Measurements from ENCODE around the gene RHOH. TPM values are rescaled to one million over a fixed set of nuclear protein-coding genes. Genes with fewer than 3 reads are reported as not detected.

The RHOH gene
- polyA plus RNA-seq, 3 donors: 0.33 to 0.87 (median 0.67) TPM

DNA sequence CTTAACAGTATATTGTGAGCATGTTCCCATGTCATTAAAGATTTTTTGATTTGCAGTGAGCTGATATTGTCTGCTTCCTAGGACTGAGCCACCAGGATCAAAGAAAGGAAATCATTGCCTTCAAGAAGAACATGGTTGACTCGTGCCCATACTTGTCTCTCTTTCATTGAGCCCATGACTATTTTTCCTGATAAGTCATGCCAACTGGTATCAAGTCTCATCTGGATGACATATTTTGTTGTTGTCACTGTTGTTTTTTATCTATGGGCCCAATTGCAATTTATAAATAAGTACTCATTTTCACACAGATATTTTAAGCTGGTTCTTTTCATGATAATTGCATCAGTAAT lies 10.2 kb upstream of the RHOH start:
- no peak for DNase-seq (ENCODE audit: low read depth in 3 of 3, low spot score in 2 of 3)

DNA sequence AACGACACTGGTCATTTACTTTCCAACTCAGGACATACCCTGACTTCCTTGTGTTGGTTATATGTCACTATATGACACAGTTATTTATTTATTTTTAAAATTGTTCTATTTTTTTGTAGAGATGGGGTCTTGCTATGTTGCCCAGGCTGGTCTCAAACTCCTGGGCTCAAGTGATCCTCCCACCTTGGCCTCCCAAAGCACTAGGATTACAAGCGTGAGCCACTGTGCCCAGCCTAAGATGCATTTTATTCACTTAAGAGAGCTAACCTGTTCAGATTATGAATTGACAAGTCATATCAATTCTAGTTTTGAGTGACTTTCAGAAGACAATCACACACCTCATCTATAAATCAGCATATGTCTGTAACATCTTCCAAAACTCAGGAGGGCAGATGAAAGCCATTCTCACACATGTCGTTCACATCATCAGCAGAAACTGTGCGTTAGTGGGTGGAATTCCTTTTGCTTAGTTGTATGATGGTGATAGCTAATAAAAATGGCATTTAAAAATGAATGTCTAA lies 9.4 kb upstream of the RHOH start:
- no peak for DNase-seq (ENCODE audit: low read depth in 3 of 3, low spot score in 2 of 3)

DNA sequence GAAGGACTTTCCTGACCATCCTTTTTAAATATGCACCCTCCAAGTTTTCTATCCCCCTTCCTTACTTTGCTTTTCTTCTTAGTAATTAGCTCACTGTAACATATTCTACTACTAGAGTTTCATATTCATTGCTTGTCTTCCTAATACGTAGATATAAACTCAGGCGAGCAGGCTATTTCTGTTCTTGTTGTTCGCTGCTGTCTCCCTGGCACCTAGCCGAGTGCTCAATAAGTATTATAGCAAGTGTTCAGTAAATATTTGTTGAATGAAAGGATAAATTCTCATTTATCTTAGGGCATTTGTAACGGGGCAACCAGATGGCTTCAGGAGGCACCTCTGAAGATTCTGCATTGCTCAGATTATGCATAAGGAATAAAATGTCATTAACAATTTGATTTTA lies 6.8 kb upstream of the RHOH start:
- no peak for DNase-seq (ENCODE audit: low read depth in 3 of 3, low spot score in 2 of 3)

DNA sequence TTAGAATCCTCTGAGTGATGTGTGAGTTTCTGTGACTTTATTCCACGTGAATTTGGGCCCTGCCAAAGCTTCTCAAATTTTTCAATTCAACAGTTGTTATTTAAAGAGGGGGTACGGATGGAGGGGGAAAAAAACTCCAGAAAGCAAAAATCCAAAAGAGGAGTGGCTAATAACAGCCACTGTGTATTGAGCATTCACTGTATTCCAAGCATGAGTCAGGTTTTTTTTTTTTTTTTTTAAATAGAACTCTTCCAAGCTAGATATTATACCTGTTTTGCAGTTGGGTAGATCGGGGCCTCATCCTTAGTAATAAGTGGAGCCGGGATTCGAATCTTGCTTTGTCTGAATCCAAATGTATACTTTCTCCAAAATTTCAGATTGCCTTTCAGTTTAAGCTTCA lies 6.4 kb upstream of the RHOH start:
- DNase-seq (ENCODE audit: low read depth in 3 of 3, low spot score in 2 of 3): no peak

DNA sequence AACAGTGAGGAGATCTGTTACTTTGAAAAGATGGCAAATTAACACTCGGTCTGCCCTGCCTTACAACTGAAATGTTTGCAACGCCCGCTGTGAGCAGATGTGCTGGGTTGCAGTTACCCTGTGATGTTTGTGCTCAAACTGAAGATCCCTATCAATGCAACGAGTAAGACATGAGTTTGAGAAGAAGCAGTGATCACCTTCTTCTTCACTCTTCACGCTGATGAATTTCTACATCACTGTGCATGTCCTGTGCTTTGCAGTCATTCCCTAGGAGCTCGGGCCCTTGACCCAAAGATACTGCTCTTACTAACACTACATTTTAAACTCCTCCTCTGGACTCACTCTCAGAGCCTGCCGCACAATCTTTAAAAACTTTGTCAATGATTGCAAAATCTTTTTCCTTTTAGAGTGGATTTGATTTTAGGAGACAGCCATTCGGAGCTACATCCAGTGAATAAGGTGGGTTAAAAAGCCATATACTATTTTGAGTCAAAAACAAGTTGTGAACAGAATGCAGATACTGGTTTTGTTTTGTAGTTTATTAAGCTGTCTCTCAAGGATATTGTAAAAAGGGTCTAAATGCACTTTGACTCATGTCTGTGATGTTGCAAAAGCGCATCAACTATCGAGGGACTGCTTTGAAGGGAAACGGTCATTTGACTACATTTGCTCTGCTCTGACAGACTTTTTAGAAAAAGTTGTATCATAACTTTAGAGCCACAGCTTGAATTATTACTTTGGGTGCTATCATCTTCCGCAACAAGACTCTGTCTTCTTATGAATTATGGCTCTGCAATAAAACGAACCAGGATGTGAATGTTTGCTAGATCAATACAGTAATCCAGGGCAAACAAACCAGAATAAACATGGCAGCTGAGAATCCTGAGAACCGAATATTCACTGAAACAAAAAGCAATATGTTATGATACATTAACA lies 5.7 kb upstream of the RHOH start:
- no peak for DNase-seq (ENCODE audit: low read depth in 3 of 3, low spot score in 2 of 3)

DNA sequence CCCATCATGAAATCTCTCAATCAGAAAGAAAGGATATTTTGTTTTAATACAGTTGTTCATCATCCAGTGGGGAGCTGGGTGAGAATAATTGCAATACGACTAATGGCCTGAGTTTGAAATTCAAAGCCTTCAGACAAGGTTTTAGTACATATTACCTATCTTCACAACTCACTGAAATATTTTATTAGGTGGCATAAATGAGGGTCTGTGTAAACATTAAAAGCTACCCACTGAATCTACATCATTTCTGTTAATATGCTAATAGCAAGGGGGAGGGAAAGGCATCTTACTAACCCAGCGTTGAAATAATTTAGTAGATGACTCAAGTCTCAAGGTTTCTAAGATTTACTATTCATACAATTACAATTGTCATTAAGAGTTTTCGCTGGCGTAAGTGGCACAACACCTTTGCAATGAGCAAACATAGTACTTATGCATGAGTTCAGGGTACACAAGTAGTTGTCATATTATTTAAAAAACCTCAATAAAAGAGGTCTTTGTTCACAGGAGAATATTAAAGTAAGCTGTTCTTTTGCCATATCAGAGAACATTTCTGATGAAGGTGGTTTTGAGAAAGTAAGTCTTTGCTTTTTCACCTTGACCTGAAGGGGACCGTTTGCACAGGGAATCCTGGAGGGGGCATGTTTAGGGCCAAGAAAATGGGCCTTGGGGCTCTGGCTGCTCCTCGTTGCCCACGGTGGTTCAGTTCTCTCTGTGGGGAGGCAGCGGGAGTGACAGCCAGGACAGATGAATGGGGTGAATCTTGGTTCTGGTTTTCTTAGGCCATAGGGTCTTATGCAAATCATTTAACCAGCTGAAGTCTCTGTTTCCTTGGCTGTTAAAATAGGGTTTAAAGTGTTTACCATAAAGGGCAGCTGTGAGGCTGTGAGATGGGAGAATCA lies 4.5 kb upstream of the RHOH start:
- DNase-seq (ENCODE audit: low read depth in 3 of 3, low spot score in 2 of 3): no peak

DNA sequence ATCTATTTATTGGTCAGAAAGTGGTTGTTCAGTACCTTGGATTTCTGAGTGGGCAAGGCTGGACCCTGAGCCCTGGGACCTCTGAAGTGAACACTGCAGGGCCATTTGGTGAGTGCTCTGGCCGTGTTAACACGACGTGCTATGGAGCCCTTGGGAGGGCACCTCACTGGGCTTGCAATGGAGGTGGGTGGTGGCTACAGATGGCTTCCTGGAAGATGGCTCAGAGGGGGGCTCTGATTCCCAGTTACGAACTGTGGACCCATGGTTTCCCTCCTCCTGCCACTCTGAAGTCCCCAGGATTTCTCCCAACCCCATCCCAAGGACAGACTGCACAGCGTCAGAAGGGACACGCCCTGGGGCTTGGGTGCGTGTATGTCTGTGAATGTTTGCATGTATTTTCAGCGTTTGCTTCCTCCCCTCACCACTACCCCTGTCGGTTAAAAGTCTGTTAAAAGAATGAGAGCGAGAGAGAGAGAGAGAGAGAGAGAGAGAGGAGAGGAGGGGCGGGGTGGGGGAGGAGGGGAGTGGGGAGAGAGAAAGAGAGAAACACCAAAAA lies 3.7 kb upstream of the RHOH start:
- DNase-seq (ENCODE audit: low read depth in 3 of 3, low spot score in 2 of 3): no peak

DNA sequence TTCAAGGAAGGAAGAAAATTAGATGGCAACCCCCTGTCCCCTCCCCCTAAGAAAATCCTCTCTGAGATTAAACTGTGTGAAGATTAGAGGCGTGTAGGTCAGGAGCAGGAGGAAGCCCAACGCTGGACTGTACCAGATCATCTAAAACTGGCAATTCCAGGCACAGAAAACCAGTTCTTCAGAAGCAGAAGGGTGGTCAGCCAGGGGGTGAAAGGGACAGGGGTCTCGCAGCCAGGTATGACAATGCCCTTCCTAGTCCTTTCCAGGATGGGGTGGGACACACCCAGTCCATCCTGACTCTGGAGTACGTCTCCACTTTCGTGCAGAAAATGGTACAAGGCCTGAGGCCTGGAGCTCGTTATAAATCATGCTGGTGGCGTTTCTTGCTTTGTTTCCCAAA lies 3.3 kb upstream of the RHOH start:
- DNase-seq (ENCODE audit: low read depth in 3 of 3, low spot score in 2 of 3): no peak

DNA sequence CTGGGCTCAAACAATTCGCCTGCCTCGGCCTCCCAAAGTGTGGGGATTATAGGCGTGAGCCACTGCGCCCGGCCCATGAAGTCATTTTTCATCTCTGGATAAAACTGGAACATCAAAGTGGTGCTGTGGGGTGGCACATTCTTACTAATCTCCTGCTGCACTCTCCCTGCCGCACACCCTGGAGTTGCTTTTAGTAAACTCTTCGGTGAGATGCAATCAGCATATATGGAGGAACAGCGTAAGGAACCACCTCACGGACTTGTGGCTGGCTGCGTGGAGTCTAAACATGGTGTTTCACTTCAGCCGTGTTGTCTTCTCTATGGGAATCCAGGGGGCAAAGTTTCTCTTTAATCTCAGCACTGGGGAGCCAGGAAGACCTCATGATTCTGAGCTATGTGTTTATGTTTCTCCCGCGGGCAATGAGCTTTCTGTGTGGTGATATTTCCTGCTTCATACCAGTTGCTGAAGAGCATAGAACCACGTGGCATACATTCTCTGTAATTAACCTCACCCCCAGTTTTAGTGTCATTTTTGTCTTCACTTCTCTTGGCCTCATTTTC lies 2.1 kb upstream of the RHOH start:
- no peak for DNase-seq (ENCODE audit: low read depth in 3 of 3, low spot score in 2 of 3)

DNA sequence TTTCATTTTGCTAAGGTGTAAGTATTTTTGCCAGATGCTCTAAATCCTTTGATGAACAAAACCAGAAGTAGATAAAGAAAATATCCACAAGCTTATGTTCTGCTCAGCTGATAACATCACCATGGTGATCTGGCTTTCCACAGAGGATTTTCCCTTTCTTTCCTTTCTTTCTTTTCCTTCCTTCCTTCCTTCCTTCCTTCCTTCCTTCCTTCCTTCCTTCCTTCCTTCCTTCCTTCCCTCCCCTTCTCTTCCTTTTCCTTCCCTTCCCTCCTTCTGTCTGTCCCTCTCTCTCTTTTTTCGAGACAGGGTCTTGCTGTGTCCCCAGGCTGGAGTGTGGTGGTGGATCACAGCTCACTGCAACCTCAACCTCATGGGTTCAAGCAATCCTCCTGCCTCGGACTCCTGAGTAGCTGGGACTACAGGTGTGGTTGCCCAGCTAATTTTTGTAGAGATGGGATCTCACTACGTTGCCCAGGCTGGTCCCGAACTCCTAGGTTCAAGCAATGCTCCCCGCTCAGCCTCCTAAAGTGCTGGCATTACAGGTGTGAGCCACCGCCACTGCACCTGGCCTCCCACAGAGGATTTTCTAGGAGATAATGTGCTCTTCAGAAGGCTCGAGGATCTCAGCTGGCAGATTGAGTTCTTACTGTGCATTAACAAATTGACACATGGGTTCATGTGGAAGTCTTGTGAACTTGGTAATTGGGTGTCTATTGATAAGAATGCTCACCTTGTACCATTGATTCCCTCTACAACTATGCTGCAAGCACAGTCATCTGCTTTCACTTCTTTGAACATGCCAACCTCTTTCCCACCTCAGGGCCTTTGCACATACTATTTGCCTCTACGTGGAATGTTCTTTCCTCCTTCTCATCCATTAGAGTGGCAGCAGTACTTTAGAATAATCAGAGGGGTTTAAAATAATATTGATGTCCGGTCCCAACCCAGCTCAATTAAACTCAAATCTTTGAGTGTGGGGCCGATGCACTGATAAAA lies 1.4 kb upstream of the RHOH start:
- DNase-seq (ENCODE audit: low read depth in 3 of 3, low spot score in 2 of 3): no peak

DNA sequence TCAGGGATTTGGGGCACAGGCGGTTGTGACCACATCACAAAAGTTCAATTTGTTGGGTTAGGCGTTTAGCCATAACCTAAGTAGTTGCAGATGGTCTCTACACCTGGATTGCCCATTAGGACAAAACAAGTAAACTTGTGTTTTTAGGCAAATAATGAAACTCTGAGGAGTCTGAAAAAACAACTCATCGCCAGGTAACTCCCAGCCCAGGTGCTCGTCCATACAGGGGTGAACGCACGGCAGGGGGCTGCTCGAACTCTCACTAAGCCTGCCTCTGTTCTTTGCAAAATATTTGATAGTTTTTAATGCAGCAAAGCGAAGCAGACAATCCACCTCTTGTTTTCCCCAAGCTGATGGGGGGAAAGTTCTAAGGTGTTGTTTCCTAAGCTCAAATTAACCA lies 559 bp upstream of the RHOH start:
- no peak for DNase-seq (ENCODE audit: low read depth in 3 of 3, low spot score in 2 of 3)

DNA sequence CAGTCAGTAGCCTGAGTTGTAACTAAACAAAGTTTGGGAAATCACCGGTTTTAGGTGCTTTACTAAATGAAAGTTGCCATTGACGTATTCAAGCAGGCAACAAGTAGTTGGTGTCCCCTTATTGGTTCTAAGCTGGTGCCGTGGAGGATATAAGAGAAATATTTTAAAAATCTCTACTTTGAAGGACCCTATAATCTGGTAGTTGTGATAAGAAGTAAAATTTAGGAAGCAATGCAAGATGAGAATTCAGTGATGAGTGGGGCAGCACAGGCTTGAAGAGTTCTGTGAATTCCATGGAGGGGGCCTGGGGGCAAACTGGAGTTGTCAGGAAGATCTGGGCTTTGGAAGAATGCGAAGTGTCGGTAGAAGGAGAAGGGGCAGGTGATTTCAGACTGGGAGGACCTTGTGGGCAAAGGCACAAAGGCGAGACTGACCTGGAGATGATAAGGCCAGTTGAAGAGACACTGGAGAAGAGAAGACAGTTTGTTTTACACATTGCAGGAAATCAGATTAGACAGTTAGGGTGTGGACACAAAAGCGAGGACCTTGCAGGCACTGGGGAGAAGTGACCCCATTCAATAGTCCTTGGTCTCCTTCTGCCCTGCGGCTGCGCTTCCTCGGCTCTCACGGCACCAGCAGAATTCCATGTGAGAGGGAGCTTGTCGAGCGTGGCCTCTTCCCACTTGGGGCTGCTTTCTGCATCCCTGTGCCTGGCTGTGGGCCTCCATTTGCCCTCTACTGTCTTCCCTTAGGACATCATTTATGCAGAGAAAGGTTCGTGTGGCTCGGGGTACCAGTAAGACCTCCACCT lies 1.3 kb downstream of the RHOH start:
- no peak for DNase-seq (ENCODE audit: low read depth in 3 of 3, low spot score in 2 of 3)

DNA sequence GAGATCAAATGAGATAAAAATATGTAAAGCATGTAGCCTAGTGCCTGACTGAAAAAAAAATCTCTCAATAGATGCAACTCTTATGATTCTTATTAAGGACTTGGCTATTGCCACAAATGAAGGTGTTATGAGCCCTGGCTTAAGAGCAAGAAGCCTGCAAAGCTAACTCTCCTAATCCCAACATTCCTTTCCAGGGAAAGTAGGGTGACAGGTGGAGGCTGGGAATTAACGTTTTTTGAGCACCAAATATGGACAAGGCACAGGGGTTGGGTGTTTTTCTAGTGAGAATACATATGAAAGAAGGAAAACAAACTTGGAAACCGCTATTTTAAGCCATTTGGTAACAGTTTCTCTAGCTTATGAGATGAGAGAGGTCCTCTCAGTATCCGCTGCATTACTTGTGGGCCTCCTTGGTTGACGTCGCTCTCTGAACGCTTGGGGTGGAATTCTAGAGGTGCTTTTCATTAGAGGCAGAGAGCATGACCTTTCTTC lies 2.4 kb downstream of the RHOH start:
- DNase-seq (ENCODE audit: low read depth in 3 of 3, low spot score in 2 of 3): no peak

DNA sequence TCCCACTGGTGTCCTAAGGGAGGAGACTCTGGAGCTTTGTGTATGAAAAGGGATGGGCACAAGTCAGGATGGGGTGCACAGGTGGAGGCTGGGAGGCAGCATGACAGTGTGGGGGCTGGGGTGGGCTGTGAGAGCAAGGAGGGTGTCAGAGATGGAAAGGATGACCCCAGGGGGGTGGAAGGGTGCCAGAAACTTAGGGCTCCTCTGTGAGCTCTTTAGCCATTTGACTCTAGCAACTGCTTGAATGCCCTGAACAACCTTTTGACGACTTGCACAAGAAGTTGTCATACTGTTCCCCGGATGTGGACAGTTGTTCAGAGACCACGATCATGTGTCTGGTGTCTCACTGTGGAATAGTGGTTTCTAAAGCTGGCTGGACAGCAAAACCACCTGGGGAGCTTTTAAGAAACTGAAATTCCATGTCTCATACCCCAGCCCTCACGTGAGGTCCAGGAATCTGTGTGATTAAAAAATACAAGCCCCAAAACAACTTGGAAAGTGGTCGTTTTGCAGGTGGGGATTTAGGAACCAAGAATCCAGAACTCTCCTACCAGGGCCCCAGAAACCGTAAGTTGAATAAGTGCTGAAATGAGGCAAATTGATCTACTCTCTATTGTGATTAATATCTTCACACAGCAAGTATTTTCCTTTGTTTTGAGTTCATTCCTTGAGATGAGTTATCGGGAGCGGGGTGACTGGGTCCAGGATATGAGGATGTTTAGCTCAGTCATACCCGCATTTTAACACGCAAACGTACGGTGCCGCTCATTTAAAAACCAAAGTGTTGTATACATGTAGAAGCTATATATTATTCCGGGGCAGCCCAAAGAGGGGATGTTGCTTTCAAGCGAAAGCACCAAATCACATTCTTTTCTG lies 3.4 kb downstream of the RHOH start:
- no peak for DNase-seq (ENCODE audit: low read depth in 3 of 3, low spot score in 2 of 3)

DNA sequence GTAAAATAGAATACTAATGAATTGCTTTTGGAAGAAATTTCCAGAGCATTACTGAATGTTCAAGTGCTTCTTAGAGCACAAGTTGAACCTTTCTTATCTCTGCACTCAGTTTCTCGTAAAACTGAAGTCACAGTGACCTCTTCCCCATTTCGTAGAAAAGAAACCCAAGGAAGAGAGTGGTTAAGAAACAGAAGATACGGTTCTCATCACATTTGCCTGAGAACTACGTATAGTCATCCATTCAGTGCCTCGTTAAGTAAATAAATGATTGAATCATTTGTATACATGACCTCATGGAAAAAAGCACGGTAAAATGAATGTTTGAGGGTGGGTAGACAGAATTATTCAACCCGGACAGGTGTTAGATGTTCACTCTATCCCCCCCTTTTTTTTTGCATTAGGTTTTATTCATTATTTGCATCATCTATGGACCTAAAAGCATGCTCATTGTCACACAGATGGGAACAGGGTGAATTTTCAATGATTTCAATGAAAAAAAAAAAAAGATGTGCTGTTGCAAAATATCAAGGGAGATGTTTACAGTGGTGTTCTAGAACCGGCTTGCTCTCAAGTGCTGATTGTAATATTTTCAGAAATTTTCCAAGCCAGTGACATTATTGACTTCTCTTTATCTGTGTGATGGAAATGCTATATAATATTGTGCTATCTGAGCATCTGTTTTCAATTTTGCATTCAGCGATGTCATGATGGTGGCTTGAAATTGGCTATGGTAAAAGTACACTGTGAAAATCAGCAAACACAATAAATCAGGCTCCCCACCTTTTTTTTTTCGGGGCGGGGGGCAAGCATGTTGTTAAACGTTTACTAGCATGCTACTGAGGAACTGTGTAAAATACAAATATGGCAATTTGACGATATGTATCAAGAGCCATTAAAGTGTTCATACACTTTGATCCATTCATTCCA lies 4.3 kb downstream of the RHOH start:
- no peak for DNase-seq (ENCODE audit: low read depth in 3 of 3, low spot score in 2 of 3)

DNA sequence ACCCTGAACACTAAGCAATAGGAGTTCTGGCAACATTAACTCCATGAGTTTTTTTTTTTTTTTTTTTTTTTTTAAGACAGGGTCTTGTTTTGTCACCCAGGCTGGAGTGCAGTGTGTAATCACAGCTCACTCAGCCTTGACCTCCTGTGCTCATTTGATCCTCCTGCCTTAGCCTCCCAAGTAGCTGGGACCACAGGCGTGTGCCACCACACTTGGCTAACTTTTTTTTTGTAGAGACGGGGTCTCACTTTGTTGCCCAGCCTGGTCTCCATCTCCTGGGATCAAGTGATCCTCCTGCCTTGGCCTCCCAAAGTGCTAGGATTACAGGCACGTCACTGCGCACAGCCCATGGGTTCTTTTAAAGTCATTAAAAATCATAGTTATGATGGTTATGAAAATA lies 5.1 kb downstream of the RHOH start:
- DNase-seq (ENCODE audit: low read depth in 3 of 3, low spot score in 2 of 3): no peak

DNA sequence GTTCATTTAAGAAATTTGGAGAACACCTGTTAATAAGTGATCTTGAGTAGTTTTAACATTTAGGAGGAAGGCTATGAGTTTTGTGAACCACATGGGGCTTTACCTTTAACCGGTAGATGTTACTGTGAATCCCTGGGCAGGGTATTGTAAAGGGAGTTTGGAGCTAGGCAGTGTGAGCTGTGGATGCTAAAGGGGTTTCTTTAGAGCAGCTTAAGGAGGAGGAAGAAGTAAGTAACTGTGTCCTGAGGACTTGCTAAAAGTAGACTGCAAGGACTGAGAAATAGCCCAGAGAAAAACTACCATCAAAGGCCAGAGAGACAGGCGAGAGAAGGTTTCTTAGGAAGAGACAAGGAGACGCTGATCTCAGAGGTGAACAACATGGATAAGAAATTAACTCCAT lies 5.6 kb downstream of the RHOH start:
- no peak for DNase-seq (ENCODE audit: low read depth in 3 of 3, low spot score in 2 of 3)
